Brain microvascular endothelial cell (primary cell): ENCODE data around the gene RIPK3.
A peak's percentile ranks its signal among the peaks of the same experiment; 100 is the strongest.

Experiments
- DNase-seq: peaks from one replicate; pipeline ENCODE4 v3.0.0-alpha.2; 2020
- H3K27ac ChIP-seq: fragments of 250-450 bp; sonication (Bioruptor Pico); 2 replicates; pipeline ENCODE4 v1.5.1; 2020; ENCODE audit warnings: mild to moderate bottlenecking, moderate library complexity
- H3K27me3 ChIP-seq: fragments of 250-450 bp; sonication (Bioruptor Pico); replicated peaks from 2 replicates; pipeline ENCODE4 v1.5.1; 2020; ENCODE audit warnings: mild to moderate bottlenecking
- H3K36me3 ChIP-seq: fragments of 250-450 bp; sonication (Bioruptor Pico); replicated peaks from 2 replicates; pipeline ENCODE4 v1.5.1; 2020; ENCODE audit warnings: mild to moderate bottlenecking
- H3K4me3 ChIP-seq: 2 replicates; pipeline ENCODE4 v1.5.1; 2011; ENCODE audit warnings: low read depth, mild to moderate bottlenecking, control low read depth, low read length, moderate library complexity
- in situ Hi-C: cut with HindIII; loops from 2 replicates; pipeline ENCODE4 v1.10.0; 2017; ENCODE audit warnings: low sequenced_read_pairs, low pct_ligation_motif_present
- TF ChIP-seq, protein P1 (sequence below): IDR thresholded peaks from 2 replicates; pipeline ENCODE4 v1.5.1; 2011; ENCODE audit warnings: low read depth, mild to moderate bottlenecking, moderate library complexity, low read length, control low read depth, inconsistent platforms; ENCODE audit errors: missing control alignments

The RIPK3 gene

DNA sequence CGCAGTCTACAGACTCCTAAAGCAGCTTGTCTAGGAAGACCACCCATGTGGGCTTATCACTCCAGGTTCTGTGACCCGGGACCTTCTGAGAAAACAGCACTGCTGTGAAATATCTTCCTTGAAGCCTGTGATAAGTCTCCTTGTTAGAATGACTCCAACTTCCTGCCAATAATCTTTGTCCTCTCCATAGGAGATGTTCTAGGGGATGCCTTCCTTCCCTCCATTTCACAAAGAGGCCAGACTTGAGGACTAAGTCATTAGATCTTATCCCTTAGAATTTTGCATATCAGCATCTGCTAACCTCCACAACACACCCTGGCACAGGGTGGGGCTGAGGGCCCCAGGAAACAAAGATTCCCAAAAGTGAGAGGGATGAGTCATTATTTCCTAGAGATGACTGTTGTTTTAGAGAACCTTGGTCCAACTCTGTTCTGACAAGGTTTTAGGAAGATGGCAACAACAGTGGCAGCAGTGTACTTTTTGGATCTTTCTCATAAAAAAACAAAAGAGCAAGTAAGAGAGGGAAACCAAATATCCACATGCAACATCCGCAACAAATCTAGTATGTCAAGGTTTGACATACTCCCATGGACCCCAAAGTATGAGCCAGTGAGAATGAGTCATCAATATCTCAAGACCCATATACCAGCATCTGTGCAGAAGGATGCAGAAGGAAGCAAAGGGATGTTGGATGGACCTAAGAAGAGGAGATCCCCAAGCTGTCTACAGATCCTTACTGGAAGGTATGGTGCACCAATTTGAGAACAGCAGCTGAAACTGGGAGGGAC lies 22.5 kb downstream of the RIPK3 start:
- no peak overlapping the region for H3K27ac ChIP-seq
- H3K4me3 ChIP-seq, result no peak overlapping the region
- TF ChIP-seq, protein P1, sequence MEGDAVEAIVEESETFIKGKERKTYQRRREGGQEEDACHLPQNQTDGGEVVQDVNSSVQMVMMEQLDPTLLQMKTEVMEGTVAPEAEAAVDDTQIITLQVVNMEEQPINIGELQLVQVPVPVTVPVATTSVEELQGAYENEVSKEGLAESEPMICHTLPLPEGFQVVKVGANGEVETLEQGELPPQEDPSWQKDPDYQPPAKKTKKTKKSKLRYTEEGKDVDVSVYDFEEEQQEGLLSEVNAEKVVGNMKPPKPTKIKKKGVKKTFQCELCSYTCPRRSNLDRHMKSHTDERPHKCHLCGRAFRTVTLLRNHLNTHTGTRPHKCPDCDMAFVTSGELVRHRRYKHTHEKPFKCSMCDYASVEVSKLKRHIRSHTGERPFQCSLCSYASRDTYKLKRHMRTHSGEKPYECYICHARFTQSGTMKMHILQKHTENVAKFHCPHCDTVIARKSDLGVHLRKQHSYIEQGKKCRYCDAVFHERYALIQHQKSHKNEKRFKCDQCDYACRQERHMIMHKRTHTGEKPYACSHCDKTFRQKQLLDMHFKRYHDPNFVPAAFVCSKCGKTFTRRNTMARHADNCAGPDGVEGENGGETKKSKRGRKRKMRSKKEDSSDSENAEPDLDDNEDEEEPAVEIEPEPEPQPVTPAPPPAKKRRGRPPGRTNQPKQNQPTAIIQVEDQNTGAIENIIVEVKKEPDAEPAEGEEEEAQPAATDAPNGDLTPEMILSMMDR, result no peak
- in situ Hi-C loops, result no loop called here
- H3K36me3 ChIP-seq, result no peaks in the 10 kb centered on the region
- no peaks in the 10 kb centered on the region for H3K27me3 ChIP-seq
- no peak for DNase-seq

DNA sequence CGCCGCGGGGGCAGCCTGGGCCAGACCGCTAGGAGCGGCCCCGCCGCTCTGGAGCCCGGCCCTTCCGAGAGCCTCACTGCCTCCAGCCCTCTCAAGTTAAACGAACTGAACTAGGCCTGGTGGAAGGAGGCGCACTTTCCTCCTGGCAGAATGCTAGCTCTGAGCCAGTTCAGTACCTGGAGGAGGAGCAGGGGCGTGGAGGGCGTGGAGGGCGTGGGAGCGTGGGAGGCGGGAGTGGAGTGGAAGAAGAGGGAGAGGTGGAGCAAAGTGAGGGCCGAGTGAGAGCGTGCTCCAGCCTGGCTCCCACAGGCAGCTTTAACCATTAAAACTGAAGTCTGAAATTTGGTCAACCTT lies 23.2 kb downstream of the RIPK3 start:
- Histone ChIP-seq H3K27me3 (no peaks in the 10 kb centered on the region), H3K36me3 (no peaks in the 10 kb centered on the region), H3K4me3 (no peak overlapping the region), H3K27ac (no peak overlapping the region)
- no peak for DNase-seq
- TF ChIP-seq, protein P1, result no peak
- in situ Hi-C loops, result no loop called here

- Histone ChIP-seq H3K36me3 (no peaks in the 10 kb centered on the region), H3K27ac (no peak overlapping the region), H3K27me3 (no peaks in the 10 kb centered on the region), H3K4me3 (no peak overlapping the region)
- no peak for DNase-seq
- in situ Hi-C loops, result no loop called here
- TF ChIP-seq, protein P1, result peak; percentile 25
Observed at GRCh38 chr14:24315807-24316596, 23.8 kb downstream of the RIPK3 start.

GRCh38 chr14:24315243-24315806 lies 24.5 kb downstream of the RIPK3 start:
- H3K4me3 ChIP-seq, result no peak overlapping the region
- in situ Hi-C loops, result no loop called here
- no peak overlapping the region for H3K27ac ChIP-seq
- DNase-seq, result no peak
- no peaks in the 10 kb centered on the region for H3K27me3 ChIP-seq
- no peaks in the 10 kb centered on the region for H3K36me3 ChIP-seq
- TF ChIP-seq, protein P1, result no peak

- Histone ChIP-seq H3K27me3 (no peaks in the 10 kb centered on the region), H3K36me3 (no peaks in the 10 kb centered on the region), H3K27ac (no peak overlapping the region), H3K4me3 (no peak overlapping the region)
- no peak for DNase-seq
- TF ChIP-seq, protein P1, result no peak
- in situ Hi-C loops, result no loop called here
Observed at GRCh38 chr14:24314377-24315193, 25.2 kb downstream of the RIPK3 start.
